GM21367 (cell line): ENCODE measurements around the gene MFSD12.
"Not testable (repeated sequence)": the region's sequence is repeated elsewhere in the genome, so short reads cannot be mapped to it uniquely, and the experiment has no call there.

Experiments used
- ATAC-seq: cut with Tn5 transposase; IDR thresholded peaks from one replicate; pipeline ENCODE4 v1.9.1; 2021; ENCODE audit not compliant: unreplicated experiment

Gene MFSD12

DNA sequence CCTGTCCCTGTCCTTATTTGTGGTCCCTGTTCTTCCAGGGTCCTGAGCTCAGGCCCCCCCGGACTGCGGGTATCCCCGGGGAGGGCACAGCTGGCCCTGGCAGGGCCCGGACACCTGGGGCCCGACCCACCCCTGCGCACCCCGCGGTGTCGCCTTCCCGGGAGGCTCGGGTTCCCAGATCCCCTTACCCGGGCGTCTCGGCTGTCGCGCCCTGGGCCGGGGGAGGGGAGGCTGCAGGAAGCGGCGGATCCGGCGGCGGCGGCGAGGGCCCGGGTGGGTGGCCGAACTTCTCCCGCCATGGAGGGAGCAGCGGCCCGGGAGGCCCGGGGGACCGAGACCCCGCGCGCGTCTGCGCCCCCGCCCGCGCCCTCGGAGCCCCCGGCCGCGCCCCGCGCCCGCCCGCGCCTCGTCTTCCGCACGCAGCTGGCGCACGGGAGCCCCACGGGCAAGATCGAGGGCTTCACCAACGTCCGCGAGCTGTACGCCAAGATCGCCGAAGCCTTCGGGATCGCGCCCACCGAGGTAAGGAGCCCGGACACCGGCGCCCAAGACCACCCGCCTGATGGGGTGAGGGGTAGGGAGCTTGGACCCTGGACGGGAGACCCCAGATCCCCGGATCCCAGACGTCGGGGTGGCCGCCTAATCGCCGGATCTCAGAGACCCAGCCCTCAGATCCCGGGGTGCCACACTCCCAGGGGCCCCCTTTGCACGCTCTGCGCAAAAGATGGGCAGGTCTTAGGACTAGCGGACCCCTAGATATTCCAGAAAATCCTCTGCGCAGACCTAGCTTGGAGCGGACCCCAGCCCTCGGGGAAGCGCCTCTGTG is 28.1 kb upstream of the MFSD12 start, which contains the start of gene GIPC3:
Gene GIPC3, plus strand, starts transcription at position 178 of the 826 bp plus-strand sequence. Its CDS starts 120 bp downstream, at position 298.
- no peak for ATAC-seq

DNA sequence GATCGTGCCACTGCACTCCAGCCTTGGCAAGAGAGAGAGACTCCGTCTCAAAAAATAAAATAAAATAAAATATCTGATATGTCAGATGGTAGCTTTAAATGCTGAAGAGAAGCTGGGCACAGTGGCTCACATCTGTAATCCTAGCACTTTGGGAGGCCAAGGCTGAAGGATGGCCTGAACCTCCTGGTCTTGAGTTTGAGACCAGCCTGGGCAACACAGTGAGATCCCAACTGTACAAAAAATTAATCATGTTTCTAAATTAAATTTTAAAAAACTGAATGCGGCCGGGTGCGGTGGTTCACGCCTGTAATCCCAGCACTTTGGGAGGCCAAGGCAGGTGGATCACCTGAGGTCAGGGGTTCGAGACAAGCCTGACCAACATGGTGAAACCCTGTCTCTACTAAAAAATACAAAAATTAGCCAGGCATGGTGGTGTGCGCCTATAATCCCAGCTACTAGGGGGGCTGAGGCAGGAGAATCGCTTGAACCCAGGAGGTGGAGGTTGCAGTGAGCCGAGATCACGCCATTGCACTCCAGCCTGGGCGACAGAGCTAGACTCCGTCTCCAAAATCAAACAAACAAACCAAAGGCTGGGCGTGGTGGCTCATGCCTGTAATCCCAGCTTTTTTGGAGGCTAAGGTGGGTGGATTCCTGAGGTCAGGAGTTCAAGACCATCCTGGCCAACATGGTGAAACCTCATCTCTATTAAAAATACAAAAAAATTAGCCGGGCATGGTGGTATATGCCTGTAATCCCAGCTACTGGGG is 26.8 kb upstream of the MFSD12 start:
- ATAC-seq, result not testable (repeated sequence)

DNA sequence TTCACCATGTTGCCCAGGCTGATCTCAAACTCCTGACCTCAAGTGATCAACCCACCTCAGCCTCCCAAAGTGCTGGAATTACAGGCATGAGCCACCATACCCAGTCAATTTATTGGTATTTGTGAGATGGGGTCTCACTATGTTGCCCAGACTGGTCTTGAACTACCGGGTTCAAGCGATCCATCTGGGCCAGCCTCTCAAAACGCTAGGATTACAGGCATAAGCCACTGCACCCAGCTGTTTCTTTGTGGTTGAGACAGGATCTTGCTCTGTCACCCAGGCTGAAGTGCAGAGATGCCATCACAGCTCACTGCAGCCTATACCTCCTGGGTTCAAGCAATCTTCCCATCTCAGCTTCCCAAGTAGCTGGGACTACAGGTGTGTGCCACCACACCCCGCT is 24.4 kb upstream of the MFSD12 start:
- ATAC-seq, result not testable (repeated sequence)

DNA sequence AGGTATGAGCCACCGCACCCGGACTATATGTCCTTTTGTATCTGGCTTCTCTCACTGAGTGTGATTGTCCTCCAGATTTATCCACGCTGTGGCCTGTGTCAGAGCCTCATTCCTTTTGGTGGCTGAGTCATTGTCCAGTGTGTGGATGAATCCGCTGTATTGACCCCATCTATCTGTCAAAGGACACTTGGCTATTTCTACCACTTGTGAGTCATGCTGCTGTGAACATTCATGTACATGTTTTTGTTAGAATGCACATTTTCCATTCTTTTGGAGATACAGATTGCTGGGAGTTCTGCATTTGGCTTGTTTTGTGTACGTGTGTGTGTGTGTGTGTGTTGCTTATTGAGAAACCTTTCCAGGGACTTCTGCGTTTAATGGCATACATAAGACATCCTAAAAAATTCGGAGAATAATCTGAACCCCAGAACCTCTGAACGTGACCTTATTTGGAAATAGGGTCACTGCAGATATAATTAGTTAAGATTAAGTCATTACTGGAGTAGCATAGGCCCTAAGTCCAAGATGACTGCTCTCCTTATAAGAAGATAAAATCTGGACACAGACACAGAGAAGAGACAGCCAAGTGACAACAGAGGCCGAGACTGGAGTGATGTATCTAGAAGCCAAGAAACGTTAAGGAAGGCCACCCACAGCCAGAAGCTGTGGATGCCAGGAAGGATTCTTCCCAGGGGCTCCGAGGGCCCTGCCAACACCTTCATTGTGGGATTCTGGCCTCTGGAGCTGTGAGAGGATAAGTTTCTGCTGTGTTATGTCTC is 23.0 kb upstream of the MFSD12 start:
- ATAC-seq, result no peak

DNA sequence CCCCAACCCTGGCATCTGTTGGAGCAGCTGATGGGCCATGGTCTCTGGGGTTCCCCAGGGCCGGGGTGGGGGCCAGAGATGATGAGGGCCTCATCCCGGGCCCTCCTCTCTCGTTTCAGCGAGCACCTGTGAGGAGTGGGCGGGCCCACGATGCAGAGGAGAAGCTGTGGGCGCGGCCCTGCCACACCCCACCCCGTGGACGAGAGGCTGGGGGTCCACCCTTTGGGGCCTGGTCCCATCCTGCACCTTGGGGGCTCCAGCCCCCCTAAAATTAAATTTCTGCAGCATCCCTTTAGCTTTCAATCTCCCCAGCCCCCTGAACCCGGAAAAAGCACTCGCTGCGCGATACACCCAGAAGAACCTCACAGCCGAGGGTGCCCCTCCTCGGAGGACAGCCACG is 21.0 kb upstream of the MFSD12 start:
- no peak for ATAC-seq

DNA sequence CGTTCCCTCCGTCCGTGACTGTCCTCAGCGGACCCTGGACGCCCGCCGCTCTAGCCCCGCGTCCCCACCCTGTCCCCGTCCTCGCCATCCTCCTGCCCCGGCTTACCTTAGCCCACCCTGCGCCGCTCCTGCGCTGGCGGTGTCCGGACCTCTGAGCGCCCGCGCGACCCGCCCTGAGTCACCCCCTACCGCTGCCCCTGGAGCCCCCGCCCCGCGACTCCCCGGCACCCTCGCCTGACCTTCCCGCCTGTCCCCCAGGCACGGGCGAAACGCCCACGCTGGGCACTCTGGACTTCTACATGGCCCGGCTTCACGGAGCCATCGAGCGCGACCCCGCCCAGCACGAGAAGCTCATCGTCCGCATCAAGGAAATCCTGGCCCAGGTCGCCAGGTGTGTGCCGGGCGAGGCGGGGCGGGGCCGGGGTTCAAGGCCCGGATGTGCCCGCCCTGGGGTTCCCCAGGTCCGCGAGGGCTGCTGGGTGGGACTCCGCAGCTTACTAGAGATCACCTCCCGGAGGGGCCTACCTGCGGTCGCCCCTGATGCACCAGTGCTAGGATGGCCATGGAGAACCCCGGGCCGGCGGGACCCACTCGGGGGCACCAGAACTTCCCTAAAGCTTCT is 20.4 kb upstream of the MFSD12 start:
- no peak for ATAC-seq

DNA sequence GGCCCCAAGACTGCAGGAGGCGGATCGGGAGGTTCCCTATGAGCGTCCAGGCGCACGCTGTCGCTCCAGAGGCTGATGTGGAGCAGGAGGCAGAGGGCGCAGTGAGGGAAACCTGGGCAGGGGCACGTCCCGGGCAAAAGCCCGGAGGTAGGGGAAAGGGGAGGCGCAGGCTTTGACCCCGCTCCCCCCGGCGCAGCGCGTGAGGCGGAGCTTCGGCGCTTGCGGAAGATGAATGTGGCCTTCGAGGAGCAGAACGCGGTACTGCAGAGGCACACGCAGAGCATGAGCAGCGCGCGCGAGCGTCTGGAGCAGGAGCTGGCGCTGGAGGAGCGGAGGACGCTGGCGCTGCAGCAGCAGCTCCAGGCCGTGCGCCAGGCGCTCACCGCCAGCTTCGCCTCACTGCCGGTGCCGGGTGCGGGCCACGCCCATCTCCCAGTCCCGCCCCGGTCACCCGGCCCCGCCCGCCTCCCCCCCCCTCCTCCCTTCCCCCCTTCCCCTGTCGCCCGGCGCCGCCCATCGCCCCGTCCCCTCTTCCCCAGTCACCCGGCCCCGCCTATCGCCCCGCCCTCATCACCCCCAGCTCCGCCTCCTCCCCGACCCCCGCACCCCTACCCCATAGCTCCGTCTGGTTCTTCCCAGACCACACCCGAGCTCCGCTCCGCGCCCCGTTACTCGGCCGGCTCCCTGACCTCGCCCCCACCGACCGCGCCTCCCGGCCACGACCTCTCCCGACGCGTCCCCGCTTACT is 19.5 kb upstream of the MFSD12 start:
- no peak for ATAC-seq

DNA sequence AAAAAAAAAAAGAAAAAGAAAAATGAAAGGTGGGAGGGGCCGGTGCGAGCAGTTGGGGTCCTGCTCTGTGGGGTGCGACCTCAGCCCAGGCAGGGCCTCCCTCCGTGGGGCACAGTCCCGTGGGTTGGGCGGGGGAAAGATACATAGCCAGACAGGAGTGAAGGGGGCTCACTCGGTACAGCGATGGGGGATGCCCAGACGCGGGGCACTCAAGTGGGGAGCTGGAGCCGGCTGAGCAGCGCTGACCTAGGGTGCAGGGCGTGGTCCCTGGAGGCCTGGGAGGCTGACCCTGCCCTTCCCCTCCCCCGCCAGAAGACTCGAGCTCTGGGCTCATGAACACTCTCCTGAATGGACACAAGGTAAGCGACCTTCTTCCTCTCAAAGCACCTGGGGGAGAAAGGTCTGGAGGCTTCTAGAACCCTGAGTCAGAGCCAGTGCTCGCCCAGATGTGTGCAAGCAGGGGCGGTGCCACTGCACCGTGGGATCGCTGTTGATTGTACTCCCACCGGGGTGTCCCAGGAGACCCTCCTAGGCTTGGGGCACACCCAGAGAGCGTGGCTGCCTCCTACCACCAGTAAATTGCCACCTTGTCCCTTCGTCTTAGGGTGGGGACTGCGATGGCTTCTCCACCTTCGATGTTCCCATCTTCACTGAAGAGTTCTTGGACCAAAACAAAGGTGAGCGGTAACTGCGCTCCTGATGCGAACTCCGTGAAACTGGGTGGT is 18.7 kb upstream of the MFSD12 start:
- ATAC-seq, result no peak

DNA sequence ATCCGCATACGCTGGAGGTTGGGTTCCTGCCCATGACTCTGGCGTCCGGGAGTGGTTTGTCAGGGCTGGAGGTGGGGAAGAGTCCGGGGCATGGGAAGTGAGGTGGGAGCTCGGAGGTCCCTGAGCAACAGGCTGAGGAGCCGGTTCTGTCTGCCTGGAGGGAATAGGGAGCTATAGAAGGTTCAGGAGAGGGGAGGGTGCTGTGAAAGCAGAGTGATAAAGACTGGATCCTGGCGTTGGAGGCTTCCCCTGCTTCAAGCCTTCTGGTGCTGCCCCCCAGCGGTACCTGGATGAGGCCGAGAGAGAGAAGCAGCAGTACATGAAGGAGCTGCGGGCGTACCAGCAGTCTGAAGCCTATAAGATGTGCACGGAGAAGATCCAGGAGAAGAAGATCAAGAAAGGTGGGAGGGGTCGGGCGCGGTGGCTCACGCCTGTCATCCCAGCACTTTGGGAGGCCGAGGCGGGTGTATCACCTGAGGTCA is 17.9 kb upstream of the MFSD12 start:
- no peak for ATAC-seq

DNA sequence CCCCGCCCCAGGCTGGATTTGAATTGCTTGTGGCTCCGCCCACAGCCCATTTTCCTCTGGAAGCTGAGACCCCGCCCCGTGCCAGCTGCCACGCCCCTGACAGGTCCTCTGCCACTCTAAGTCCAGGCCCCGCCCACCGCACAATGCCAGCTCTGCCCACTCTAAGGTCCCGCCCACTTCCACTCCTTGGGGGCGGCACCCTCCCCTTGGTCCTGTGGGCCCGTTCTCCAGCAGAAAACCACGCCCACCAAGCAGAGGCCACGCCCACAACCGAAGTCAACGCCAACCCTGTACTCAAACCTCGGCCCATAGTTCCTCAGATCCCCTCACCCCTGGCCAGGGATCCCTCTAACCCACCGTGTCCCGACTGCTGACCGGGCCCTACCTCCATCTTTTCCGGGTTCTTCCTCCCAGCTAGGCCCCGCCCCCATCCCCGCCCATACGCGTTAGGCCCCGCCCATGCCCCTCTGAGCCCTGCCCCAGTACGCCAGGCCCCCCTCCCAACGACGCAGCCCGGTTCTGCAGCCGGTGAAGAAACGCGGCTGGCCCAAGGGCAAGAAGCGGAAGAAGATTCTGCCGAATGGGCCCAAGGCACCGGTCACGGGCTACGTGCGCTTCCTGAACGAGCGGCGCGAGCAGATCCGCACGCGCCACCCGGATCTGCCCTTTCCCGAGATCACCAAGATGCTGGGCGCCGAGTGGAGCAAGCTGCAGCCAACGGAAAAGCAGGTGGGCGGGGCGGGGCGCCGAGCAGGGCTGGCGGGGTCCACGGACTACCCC is 16.7 kb upstream of the MFSD12 start:
- no peak for ATAC-seq

DNA sequence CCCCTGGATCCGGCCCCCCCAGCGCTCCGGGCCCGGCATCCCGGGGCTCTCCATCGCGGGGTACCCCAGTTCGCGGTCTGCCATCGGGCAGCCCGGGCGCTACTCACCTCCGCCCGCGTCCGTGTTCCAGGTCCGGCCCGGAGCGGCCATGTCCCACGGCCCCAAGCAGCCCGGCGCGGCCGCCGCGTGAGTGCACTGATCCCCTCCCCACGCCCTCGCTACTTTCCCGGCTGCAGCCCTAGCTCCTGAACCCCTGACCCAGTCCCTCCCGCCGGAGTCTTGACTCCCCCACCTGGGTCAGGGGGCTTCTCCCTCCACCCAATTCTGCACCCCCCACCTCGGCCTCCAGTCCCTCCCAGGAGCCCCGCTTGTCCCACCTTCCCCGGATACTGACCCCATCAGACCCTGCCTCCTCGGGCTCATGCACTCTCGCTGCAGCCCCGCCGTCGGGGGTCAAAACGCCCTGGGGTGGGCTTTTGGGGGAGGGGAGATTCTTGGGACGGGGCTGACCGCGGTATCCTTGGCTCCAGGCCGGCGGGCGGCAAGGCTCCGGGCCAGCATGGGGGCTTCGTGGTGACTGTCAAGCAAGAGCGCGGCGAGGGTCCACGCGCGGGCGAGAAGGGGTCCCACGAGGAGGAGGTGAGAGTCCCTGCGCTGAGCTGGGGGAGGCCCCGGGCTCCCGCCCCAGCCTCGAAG is 15.9 kb upstream of the MFSD12 start:
- peak; percentile 4 for ATAC-seq

DNA sequence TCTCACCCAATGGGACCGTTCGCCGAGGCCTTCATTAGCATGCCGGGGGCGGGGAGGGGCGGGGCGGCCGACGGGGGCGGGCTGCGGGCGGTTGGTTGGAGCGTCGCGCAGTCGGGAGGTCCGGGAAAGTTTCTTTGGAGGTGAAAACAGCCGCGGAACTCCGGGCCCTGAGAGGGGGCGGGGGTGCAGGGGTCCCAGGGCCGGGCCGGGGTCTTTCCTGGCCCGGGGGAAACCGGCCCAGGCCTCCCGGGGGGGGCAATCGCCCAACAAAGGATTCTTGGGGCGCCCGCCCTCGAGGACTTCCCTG is 15.4 kb upstream of the MFSD12 start, which contains the start of gene HMG20B:
Gene HMG20B, plus strand, starts transcription at position 90 of the 307 bp plus-strand sequence. CDS start 366 bp downstream, outside the sequence.
- no peak for ATAC-seq

DNA sequence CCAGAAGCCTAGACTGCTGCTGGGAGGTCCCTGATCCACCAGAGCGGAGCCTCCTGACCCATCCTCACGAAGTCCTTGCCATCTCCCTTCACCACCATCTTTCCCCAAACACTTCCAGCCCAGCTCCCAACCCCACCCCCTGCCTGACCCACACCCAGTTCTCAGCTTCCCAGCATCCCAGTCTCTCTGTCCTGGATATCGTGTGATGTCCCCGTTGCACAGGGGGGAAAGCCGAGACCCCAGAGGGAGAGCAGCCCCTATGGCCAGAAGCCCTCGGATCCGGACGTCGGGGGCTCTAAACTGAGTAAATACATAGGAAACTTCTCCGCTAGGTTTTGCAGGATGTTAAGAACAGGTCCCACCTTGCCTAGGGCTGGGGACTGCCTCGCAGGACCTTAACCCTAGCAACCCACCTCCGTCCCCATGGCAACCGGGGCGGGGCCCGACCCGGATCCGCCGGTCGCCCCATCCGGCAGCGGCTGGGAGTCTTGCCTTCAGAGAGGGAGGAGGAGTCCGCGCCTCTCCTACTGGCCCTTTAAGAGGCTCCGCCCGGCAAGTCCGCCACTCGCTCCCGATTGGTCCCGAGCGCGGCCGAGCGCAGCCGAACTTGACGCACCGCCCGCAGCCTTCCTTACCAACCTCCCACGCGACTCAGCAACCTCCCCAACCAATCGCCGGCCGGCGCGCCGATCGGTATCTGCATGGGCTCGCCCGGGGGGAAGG is 14.9 kb upstream of the MFSD12 start:
- peak; percentile 79 for ATAC-seq

DNA sequence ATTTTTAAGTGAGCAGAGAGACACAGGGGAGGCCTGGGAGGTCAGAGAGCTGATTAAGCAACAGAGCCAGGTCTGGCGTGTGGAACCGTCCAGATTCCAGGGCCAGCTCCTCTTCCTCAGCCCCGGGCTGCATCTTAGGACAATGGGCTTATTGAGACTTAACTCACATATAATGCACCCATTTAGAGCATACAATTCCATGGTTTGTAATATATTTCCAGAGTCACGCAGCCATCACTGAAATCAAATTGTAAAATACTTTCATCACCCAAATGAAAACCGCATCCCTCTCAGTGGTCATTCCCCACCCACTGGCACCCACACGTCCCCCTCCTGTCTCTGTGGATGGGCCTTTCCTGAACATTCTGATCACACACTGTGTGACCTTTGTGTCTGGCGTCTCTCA is 13.2 kb upstream of the MFSD12 start:
- no peak for ATAC-seq

DNA sequence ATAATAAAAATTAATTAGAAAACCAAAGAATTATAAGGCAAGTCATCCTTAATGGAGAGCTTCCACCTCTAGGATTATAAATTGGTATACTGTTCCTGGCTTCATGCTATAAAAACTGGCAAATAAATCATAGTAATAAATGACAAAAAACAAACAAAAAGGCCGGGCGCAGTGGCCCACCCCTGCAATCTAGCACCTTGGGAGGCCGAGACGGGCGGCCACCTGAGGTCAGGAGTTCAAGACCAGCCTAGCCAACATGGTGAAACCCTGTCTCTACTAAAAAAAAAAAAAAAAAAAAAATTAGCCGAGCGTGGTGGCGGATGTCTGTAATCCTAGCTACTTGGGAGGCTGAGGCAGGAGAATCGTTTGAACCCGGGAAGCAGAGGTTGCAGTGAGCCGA is 12.7 kb upstream of the MFSD12 start:
- not testable (repeated sequence) for ATAC-seq

DNA sequence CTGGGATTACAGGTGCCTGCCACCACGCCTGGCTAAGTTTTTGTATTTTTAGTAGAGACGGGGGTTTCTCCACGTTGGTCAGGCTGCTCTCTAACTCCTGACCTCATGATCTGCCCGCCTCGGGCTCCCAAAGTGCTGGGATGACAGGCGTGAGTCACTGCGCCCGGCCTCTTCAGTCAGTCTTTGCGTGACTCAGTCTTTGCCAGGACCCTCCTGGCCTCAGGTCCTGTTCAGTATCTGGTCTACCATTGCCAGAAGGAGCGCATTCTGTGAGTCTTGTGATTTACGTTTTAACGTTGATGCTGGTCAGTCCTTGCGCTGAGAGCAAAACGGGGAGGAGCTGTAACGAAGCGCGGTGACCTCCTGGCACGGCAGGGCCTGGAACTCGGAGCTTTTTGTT is 7.8 kb upstream of the MFSD12 start:
- ATAC-seq, result no peak

DNA sequence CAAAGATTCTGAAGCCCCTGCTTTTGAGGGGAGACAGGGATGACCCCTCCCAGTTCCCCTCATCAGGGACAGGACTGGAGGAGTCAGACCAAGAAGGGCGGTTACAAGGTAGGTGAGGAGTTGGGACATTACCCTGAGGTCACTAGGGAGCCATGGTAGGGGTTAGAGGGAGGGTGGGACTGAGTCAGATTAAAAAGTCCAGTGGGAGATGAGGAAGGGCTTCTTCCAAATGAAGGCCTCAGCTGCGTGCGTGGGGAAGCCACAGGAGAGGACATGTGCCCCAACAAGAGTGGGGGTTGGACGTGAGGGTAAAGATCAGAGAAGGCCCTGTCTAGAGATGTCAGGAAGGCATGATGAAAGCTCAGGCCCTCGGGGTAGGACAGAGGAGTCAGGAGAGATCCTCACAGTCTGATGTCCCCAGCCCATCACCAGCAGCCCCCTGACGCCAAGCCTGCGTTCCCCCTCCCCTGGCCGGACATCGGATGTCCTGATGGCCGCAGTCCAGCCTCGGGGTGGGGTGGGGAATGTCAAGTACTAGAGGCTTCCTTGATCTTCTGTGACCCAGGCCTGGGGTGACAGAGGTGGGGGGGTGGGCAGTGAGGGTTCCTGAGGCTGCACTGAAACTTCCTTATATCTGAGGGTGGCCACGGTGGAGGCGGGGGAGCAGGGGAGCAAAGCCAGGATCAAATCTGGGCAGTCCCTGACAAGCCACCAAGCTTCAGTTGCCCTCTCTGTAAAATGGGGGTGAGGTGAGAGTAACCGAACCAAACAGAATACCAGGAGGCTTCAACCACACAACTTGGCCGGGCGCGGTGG is 6.5 kb upstream of the MFSD12 start:
- no peak for ATAC-seq
